Hippocampal formation (tissue), 2 donors: ENCODE data around the gene APP.

Experiments used
- DNase-seq, 2 donors: peaks; one replicate each; lab custom pipeline; 2025; lab: John Stamatoyannopoulos, UW

The APP gene

DNA sequence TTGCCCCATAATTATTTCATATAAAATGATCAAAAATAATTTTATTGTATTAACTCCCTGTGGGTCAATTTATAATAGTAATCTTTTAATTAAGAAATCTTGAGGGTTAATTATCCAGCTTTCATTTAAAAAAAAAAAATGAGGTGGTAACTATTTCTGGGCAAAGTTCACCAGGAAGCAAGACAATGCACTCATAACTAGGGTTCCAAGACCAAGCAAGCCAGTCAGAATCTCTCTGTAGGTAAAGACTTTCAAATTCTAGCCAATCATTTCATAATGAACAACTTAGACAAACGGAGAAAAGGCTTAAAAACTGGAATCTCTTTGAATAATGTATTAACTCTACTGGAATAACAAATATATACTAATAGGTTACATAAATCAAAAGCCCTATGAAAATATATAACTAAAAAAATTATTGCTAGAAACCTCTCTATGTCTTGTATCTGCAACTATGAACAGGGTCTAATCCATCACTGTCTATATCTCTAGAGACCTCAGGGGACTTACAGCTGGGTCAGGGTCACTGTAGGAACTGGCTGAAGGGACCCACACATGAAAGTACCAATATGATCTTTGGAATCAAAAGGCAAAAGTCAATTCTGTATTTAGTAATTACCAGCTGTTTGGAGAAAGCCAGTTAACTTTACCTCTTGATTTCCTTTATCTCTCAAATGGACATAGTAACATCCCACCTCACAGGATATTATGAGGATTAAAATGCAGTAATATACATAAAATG is 43.3 kb downstream of the APP start:
- DNase-seq = no peak

DNA sequence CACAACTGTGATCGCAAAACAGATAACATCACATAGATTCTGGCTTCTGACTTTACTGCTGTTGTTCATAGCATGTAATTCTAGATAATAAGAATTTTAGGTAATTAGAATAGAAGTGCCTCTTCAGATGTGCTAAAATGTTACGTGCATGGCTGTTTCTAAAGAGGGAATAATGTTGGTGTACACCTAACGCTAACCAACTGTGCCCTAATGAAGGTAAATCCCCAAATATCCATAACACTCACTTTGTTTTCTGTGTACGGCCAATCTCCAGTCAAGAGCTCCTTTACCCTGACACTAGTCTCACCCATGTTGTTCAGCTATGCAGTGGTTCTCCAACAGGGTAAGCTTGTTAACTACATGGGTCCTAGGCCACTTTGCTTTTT is 44.4 kb downstream of the APP start:
- DNase-seq = no peak

DNA sequence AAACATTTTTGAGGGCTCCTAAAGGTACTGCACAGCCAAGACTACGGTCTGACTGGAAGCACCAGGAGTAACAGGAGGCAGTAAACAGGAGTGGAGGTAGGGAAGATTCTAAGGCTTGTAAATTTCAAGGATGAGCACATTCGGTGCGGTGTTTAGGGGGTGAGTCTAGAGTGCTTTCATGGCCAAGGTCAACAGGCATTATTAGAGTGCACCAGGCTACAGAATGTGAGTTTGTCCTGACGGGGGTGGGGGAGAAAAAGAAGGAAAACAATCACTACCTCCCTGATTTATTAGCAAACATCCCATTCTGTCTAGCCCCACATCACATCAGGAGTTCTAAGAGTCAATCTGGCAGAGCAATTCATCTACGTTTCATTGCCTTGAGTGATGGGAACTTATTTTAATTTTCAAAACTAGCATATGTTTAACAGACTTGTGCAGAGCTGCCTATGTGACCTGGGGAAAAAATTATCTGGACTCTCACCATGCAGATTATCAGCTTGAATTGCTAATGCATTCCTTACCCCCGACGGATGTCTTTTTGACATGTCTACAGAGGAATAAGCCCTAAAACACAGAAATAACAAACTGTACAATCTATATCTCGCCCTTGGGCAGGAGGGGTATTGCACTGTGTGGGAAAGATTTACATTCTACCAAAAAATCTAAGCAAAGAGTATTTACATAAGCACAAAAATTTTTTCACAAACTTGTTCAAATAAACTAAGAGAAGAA is 45.0 kb downstream of the APP start:
- DNase-seq = no peak

DNA sequence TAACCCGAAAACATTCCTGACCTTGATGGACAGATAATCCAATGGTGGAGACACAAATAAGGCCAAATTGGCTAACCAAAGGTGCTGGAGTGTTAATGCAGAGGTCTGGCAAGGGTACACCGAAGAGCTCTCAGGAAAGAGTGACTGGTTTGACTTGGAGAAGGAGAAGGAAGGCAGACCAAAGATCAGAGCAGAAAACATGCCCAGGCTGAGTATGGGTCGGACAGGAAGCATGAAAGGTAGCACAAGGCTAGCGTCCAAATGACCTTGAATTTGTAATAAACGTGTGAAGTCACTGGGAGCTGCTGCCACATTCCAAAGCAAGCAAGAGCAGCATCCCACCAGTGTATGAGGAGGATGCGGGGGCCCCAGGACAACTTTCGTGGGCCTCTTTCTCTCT is 45.7 kb downstream of the APP start:
- DNase-seq = no peak

DNA sequence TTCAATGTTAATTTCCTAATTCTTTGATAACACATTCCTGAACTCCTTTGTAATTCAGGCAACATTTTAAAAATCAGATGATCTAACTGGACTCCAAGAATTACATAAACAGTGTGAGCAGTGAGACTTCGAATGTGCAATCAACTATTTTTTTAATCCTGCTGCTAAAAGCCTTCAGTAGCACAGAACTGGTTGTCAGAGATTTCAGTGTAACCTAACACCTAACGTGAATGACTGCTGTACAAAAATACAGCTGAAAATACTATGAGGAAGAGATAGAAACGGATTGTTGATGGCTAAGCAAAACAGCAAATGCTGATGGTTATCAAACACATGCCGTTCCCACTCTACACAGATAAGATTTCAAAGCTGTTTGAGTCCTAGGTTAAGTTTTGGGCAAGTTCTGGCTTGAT is 46.1 kb downstream of the APP start:
- DNase-seq = no peak

DNA sequence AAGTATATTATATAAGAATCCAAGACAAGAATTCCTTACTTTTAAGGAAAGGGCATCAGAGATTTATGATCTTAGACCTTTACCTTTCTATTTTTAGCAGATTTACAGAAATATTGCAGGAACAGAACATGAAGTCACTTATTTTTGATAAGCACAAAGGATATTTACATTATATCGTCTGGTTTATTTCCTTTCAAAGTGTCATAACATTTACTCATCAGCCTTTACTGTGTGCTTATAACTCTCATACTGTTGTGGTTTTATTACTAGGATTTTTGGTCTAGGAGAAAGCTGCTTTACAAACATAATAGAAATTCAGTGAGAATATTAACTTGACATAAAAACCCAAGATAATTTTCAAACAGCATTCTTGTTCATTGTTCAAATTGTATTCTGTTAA is 47.6 kb downstream of the APP start:
- DNase-seq = no peak

DNA sequence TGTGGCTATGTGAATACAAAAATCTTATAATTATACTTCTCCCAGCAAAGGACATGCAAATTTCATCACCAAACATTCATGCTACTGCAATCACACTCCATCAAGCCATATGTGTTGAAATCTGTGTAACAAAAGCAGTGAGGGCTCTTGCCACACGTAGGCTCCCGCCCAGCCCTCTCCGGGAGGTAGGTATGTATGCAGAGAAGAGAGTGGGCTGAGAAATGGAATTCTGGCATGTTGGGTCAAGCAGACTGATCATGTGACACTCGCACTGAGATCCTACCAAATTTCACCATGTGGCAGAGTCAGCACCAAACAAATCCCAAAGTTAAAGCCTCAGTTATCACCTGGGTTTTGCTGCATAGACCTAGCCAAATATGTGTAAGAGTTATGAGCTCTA is 49.7 kb downstream of the APP start:
- DNase-seq = no peak

DNA sequence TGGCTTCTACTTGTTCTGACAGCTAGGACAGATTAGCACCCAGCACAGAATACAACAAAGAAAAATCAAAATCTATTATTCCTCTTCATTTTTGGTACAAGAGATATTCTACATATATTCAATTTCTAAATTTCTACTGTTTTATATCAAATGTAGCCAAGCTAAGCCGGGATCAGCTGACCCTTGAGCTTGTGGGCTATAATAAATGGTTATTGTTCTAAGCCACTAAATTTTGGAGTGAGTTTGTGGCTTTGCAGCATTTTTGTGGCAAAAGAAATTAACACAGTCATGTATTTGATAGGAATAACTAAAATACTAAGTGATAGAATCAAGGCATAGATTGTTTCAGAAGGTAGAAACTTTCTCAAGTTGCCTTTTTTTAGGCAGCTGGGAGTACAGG is 50.7 kb downstream of the APP start:
- DNase-seq = peak in 1 of 2 donors; percentile 28

DNA sequence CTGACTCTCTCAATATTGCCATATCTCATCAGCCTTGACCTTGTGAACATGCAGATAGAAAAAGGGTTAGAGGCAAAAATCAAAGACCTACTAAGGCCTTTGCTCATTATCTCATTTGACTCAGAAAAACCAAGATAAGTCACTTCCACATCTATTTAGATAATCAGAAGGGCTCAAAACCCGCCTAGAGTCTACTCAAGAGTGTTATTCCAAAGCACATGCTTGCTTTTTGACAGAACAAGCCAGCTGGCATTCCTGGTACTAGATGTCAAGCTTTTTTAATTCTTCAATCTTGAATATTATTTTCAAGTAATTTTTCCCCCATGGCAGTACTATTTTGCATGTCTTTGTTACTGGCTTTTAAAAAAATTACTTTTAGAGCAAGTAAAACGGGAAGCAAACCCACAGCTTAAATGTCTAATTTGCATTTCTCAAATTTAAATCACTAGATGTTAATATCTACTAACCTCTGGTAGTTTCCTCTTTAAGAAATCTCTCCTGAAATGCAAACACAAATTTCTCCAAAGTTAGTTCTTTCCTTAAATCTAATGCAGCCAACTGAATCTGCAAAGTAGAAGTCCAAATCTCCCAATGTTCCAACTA is 51.5 kb downstream of the APP start:
- DNase-seq = no peak

DNA sequence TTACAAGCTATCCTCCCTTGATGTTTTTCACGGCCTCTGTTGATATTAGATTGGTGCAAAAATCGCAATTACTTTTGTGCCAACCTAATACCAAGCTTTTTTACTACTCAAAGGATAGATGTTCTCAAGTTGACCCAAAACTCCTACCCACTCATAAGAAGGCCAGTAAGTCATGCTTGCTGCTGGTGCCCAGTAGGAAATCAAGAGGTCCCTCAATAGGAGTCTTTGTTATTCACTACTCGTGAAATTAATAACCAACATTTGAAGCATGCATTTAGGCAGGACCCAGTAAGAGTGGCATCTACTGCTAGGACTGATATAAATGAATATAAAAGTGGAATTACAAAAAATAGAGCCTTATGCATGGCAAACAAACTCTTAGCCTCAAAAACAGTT is 52.6 kb downstream of the APP start:
- DNase-seq = peak in 1 of 2 donors; percentile 52

DNA sequence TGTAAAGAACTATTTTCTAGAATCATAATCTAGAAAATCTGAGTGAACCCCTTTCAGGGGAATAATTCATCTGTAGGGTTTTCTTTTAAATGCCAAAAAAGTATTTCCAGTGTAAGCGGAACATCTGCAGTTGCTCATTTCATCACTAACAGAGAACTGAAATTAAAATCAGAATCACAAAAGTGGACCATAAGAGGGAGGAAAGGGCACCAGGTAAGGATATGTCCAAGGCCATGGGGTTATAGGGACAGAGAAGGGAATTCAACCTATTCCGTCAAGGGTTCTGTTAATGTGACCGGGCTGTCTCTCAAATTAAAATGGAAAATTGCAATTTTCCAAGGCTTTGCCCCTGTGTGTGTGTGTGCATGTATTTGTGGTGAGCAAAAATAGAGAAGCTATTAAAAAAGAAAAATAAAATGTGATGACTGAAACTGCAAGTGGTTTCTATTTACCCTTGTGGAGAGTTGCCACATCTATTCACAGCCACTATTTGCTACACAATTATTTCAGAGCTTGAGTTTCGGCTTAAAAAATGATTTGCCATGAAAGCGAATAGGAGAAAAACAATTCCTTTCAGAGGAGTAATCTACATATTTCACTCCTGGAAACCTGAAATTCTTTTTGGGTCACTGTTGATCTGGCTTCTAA is 53.1 kb downstream of the APP start:
- peak in 1 of 2 donors; percentile 52 for DNase-seq

DNA sequence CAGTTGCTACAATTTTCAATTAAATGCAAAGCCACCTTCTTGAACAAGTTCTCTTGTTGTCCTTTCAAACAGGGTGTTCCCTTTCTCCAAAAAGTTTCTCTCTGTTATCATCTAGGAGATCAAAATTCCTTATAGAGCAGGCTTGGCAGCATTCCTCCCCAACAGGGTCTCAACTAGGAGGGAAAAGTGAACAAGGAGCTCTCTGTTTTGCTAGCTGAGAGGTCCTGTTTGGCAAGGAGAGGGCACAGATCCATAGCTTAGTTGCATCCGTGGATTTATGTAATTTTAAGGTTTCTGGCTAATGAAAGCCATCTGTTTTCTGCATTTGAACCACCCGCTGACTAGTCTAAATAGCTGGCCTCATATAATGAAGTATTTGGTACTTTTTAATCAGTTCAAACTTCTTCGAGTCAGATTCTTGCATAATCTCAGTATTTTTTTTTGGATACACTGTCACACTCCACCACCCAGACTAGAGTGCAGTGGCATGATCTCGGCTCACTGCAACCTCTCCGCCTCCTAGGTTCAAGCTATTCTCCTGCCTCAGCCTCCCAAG is 54.0 kb downstream of the APP start:
- no peak for DNase-seq

DNA sequence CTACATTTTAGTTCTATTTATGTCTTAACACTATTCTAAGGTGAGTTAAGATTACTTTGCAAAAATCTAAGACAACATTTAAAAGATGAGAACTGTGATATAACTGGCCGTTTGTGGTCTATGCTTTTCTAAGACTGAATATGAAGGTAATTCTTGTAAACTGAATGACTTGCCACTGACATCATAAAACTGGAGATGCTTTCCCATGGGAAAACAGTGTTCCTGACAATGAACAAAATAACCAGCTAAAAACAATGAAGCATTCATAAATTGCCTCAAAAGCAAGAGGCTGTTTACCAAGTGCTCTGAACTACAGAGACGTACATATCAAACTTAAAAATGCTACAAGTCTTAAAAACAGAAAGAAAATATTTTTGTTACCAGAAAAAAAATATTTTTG is 54.7 kb downstream of the APP start:
- DNase-seq = peak in 1 of 2 donors; percentile 87

DNA sequence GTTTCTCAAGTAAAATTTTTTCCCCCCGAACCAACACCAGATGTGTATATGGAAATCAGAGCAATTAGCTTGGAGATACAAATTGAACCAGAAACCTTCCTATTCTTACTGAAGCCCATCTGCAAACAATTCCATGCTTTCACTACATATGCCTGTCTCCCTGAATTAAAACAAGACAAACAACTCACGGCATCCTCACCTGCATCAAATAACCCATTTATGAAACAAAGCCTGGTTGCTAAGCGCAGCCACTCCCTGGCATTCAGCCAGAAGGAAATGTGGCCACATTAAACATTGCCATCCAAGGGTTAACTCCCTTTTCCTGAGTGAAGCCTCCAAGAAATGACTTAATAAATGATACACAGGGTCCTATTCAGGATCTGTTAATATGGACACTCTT is 55.3 kb downstream of the APP start:
- DNase-seq = no peak

DNA sequence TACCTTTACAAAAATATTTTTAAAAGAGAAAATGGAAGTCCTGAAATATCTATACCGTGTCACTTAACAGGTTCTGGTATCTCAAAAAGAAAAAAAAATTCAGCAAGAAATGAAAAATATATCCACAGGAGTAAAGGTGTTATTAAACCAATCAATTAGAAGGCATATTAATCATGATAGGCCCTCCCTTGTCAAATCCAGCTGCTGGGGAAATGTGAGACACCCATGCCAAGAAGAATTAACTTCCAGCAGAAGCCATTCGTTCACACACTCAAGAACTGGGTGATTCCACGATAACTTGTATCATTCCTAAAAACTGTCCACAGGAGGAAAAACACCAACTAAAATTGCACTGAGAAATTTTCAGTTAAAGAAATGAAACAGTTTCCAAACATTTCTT is 57.6 kb downstream of the APP start:
- no peak for DNase-seq

DNA sequence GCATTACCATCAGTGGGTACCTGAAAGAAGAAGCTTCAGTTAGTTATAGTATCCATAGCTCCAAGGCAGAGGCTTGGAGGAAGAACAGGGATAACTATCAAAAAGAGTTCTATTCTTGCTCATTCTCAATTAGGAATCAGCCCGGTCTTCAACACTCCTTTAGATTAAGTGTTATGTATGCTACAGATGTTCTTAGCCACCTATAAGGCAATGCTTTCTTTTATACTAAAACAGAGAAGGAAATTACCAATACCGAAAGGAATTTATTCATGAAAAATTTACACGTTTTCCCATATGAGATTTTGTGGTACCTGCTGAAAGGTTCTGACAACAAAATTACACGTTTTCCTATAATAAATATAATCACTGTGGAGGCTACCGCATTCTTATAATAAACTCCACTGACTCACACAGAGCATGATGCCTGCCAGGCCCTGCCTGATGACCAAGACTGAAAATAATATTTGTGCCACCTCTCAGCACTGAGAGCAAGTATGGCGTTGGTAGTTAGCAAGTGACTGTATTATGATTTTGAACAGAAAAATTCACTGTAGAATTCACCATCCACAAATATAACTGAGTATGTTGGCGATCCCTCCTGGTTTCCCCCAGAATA is 58.3 kb downstream of the APP start:
- DNase-seq = no peak

DNA sequence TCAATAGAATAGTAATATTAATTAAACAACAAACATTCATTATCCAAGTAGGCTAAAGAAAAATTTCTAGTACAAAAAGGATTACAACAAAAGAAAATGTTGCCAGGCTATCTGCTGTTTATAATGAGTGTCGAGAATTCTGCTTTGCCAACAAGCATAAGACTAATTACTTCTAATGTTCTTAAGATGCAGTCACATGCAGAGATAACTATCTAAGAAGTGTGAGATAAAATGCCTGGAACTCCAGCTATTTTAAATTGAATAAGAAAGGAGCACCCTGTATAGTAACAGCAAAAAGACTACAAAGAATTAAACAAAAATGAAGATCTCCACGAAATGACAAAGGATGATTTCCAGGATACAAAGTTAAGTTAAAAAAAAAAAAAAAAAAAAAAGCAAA is 59.9 kb downstream of the APP start:
- DNase-seq = no peak

DNA sequence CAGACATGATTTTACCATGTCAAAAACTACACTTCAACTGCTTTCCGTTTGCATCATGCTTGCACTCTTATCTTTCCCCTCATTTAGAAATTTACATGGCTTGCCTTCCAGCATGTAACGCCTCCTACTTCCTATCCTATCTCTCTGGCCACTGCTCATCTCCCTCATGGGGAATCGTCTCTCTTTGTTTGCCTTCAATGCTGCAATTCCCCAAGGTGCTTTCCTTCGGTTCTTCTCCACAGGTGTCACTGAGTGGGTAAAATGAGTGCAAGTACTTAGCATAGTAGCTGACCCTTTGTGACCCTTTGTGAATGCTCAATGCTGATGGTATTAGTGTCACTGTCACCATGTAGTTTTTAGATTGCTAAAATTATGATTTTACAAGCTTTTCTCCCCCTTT is 63.1 kb downstream of the APP start:
- no peak for DNase-seq

DNA sequence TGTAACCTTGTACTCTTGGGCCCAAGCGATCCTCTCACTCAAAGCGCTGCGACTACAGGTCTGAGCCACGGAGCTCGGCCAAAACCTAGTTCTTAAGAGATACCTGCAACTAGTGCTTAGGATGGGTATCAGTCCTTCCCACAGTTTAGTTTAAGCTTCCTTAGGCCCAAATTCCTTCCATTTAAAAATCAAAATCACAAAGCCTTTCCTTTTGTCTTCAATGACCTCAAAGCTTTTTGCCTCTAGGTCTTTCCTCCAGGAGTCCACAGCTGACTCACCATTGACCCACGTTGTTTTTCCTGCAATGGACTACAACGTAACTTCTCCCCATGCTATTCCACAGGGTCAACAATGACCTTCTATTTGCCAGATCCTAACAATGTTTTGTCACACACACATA is 64.0 kb downstream of the APP start:
- DNase-seq = no peak

DNA sequence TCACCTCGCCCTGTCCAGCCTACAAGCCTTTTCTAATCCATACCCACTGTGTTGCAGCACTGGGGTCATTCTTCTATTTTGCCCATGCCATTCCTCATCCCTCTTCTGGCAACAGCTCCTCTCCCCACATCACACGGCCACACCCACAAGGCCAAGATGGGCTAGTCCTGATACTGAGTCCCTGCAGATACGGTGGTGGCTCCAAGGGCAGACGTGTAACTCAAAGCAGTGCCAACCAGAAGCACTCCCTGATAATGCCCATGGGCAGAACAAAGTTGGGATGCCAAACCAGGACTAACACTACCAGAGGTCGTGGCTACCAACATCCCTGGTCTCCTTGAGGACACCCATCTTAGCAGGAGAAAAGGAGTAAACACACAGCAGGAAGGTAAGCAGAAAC is 64.8 kb downstream of the APP start:
- DNase-seq = no peak

DNA sequence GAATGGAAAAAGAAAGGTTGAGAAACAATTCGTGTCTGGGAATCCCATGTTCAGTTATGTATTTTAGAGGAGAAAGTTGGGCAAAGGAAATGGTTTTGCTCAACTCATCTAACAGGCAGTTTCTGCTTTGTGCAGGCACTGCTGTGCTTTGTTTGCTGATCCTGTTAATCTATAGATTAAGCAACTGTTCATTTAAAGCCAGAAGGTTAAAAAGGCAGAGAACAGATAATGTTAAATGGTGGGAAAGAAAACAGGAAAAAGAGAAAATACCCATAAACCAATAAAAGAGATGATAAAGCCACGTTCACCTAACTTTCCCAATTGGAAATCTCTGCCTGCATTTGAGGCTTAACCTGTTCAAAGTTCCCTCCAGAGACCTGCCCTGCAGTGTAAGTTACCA is 70.0 kb downstream of the APP start:
- no peak for DNase-seq

DNA sequence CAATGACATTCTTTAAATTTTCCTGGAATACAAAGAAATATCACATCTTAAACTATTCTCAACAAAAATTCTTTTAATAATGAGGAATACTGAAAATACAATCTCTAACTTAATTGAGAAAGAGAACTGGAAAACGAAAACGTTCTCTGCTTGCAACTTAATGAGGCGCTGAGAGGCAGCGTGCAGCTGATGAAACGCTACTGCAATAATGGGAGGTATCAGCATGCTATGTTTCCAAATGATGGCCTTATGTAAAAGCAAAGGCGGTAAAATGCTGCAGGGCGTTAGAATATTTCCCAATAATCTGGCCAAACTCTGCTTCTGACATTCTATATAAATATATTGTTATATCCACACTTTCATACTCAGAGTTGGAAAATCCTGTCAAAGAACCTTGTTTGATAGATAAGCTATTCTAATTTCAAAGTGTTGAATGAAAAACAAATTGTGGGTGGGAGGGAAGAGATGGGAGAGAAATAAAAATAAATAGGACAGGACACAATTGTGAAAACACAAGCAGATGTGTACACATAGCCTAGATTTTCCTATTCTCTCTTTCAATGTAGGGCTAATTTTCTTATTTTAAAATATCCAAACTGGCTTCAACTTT is 70.9 kb downstream of the APP start:
- peak in 1 of 2 donors; percentile 29 for DNase-seq
